GF-D8 (cell line): ENCODE results near the gene PPARD.

ENCODE experiments used
- DNase-seq: peaks from one replicate; lab custom pipeline; 2025; lab: John Stamatoyannopoulos, UW

PPARD gene

DNA sequence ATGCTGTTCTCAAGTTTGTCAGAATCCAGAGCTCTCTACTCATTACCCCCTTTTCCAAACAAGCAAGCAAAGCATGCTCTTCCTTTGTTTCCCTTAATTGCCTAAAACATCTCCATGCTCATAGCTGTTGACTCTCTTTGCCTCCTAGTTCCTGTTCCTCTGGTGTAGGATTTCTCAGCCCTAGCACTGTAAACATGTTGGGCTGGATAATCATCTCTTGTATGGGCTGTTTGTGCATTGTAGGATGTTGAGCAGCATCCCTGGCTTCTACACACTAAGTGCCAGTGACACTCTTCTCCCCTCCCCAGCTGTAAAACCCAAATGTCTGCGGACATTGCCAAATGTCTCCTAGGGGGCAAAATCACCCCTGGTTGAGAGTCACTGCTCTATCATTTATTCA is 14.0 kb downstream of the PPARD start:
- DNase-seq = no peak

- no peak for DNase-seq
Measured at GRCh38 chr6:35357677-35358076, 15.3 kb downstream of the PPARD start.

- DNase-seq = no peak
Measured at GRCh38 chr6:35358086-35358485, 15.7 kb downstream of the PPARD start.

- DNase-seq = no peak
Measured at GRCh38 chr6:35359346-35359743, 17.0 kb downstream of the PPARD start.

- no peak for DNase-seq
Measured at GRCh38 chr6:35359744-35360348, 17.5 kb downstream of the PPARD start.

- no peak for DNase-seq
Measured at GRCh38 chr6:35360349-35361138, 18.2 kb downstream of the PPARD start.

DNA sequence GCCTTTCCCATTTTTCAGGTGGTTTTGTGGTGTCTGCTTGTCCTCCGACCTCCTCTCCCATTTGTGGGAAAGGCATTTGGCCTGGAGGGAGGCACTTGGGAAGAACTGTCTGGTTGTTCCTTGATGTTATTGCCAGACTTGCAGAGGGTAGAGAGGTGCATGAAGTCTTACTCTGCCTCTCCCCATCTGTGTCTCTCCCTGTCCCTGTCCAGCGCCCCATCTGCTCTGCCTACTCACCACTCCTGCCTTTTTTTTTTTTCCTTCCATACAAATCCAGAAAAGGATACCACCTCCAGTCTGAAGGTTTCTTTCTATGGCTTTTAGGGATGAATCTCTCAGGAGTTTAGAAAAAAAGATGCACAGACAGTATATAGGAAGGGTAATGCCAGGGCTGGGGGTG is 19.8 kb downstream of the PPARD start:
- DNase-seq = no peak

- DNase-seq = no peak
Measured at GRCh38 chr6:35363293-35363750, 21.0 kb downstream of the PPARD start.

DNA sequence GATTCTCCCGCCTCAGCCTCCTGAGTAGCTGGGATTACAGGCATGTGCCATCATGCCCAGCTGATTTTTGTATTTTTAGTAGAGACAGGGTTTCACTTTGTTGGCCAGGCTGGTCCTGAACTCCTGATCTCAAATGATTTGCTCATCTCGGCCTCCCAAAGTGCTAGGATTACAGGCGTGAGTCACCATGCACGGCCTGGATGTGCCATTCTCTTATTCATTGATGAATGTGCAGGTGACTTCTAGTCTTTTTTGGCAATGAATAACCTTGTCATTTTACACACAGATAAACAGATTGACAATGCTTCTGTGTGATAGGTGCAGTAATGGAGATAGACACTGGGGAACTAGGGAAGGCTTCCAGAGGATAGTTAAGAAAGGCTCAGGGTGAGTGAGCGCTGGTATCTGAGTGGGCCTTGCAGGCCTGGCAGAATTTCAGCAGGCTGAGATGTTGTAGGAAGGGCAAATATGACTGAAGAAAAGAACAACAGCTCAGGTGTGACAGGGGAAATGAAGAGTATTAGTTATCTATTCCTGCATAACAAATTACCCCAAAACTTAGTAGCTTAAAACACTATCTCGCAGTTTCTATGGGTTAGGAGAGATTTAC is 23.3 kb downstream of the PPARD start:
- no peak for DNase-seq

DNA sequence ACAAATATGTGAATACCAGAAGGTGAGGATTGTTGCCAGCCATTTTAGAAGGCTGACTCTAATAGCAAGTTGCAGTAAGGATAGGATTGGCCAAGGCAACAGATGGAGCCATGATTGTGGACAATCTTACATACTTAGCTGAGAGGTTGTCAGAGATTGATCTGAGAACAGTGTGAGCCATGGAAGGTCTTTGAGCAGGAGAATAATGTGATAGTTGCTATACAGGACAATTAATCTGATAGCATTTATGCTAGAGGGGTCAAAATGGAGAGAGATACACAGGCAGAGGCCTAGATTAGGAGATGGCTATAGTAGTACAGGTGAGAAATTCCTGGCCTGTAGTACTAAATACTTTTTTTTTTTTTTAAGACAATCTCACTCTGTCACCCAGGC is 23.8 kb downstream of the PPARD start:
- no peak for DNase-seq

GRCh38 chr6:35367646-35368037 is 25.3 kb downstream of the PPARD start:
- no peak for DNase-seq

DNA sequence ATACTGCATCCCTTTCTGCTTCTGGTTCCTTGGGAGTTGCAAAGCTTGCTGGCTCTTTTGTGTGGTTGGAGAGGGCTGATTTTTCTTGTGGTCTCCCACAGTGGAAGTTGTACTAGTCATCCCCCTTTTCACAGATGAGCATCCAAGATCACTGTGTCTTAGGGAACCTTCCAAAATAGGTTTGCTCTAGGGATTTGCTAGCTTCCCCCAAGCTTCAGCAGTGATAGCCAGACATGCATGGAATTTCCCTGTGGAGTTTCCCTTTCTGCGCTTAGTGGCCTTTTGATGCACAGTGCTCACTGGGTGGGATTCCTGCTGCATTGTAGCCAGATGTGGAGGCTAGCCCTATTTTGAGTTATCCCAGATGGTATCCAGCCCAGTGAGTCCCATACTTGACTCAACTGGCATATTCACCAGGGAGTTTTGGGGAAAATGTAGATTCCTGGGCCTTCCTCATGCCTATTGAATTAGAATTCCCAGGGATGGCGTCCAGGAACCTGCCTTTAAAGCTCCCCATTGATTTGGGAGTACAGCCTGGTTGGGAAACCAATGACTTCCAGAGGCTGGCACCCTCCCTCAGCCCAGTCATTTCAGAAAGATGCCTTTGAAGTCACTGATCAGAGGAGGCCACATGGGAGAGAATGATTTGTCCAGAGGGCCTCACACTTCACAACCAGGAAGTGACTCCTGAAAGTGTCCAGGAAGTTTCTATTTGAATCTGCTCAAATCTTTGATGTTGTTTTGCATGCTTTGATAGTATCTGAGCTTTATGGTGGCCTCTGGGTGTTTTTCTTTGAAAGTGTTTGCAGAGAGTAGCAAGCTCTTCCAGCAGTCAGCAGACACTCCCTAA is 25.9 kb downstream of the PPARD start:
- no peak for DNase-seq

- DNase-seq = peak; percentile 86
Measured at GRCh38 chr6:35370124-35370741, 27.9 kb downstream of the PPARD start.

GRCh38 chr6:35370785-35371493 is 28.6 kb downstream of the PPARD start:
- peak; percentile 43 for DNase-seq

DNA sequence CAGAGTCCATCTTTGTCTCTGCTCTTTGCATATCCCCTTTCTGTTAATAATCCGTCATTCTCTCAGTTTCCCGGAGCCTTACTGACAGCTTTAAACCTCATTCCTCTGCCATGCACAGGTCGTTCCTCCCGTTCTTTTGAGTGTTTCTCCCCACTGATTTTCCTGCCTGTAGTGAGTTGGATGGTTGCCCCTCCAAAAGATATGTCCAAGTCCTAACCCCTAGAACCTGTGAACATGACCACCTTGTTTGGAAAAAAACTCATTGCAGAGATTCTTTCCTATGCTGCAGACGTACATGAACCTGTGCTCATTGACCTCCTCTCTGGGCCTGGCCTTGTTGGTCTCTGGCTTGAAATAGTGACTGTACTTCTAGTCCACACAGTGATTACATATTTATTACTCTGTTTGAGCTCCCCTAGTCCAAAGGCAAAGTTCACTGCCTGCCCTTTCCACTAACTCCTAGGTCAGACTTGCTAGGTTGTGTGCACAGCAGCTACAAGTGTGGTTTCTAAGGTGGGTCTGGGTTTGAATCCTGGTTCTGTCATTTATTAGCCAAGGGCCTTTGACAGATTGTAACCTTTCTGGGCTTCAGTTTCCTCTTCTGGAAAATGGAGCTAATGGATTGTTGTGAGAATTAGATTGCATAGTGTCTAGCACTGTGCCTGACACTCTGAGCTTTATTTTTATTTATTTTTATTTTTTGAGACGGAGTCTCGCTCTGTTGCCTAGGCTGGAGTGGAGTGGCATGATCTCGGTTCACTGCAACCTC is 29.3 kb downstream of the PPARD start:
- no peak for DNase-seq

DNA sequence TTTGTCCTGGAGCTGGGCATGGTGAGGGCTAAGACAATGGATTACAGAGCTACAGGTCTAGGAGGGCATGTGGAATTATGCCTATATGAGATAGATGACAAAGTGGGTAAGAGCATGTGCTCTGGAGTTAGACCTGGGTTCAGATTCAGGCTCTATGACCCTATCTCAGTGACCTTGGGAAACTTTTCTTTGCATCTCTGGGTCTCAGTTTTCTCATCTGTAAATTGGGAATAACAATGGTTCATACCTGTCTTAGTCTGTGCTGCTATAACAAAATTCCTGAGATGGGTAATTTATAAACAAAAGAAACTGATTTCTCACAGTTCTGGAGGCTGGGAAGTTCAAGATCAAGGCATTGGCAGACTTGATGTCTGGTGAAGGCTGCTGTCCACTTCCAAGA is 30.3 kb downstream of the PPARD start:
- no peak for DNase-seq

DNA sequence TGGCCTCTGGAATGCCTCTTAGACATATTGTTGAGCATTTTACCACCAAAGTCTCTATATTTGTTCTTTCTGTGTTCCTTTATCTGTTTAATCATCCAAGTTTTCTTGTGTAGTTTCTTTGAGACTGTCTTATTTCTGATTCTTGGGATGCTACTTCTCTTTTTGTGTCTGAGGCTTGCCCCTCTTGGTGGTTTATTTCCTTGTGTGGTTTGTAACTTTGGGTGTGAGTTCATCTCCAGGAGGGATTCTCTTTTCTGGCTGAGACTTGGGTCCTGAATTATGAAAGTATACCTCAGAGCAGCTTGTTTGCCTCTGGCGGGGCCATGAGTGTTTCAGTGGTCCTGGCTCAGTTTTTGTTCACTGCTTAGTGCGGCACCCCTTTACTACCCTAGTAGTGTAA is 33.9 kb downstream of the PPARD start:
- DNase-seq = no peak

GRCh38 chr6:35377002-35377401 is 34.6 kb downstream of the PPARD start:
- DNase-seq = no peak

DNA sequence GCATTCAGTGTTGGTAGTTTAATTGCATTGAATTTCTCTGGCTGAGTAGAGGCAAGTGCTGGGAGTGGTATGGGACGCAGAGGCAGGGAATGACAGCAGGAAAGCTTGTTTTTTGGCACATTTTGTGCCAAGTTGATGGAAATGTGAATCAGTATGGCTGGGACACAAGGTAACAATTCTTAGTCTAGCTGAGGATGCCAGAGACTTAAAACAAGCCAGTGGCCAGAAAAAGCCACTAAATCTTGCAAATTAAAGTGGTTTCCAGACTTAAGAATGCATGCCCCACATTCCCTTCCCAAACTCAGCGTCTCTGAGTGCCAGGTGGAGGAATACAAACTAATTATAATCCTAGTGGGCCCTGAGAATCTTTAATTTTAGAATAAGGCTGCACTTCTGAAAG is 35.9 kb downstream of the PPARD start:
- no peak for DNase-seq

DNA sequence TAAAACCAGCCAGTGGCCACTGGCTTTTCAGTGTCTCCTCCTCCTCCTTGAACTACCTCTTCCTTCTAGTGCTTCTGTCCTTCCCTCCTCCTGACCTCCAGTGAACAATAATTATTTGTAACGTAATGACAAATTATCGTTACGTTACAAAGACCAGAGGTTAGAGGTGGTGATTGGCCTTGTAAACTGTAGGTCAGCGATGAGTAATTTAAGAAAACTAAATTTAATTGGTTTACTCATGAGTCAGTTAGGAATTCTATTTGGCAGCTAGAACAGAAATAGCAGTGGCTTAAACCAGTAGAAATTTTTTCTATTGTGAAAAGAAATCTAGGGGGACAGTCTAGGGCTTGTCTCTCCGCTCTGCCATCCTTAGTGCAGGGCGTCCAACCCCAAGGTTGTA is 38.8 kb downstream of the PPARD start:
- no peak for DNase-seq

- DNase-seq = no peak
Measured at GRCh38 chr6:35382015-35382414, 39.7 kb downstream of the PPARD start.
